OCI-M2 (cell line): Measurements from ENCODE around the gene ITGB6.

Experiments used
- DNase-seq: peaks from one replicate; lab custom pipeline; 2025; ENCODE audit not compliant: unreplicated experiment; lab: John Stamatoyannopoulos, UW

Gene ITGB6

GRCh38 chr2:160221391-160222276 is 21.6 kb upstream of the ITGB6 start:
- DNase-seq = no peak

GRCh38 chr2:160220545-160221009 is 20.5 kb upstream of the ITGB6 start:
- no peak for DNase-seq

GRCh38 chr2:160220026-160220425 is 20.0 kb upstream of the ITGB6 start:
- DNase-seq = no peak

- no peak for DNase-seq
Observed at GRCh38 chr2:160214461-160215445, 14.7 kb upstream of the ITGB6 start.

- no peak for DNase-seq
Observed at GRCh38 chr2:160213511-160213910, 13.4 kb upstream of the ITGB6 start.

- no peak for DNase-seq
Observed at GRCh38 chr2:160210599-160211138, 10.6 kb upstream of the ITGB6 start.

GRCh38 chr2:160209516-160209856 is 9.4 kb upstream of the ITGB6 start:
- DNase-seq = no peak

- DNase-seq = no peak
Observed at GRCh38 chr2:160208655-160209515, 8.8 kb upstream of the ITGB6 start.

GRCh38 chr2:160207804-160208654 is 8.0 kb upstream of the ITGB6 start:
- DNase-seq = no peak

- no peak for DNase-seq
Observed at GRCh38 chr2:160207271-160207670, 7.2 kb upstream of the ITGB6 start.

GRCh38 chr2:160206436-160206835 is 6.4 kb upstream of the ITGB6 start:
- DNase-seq = no peak

GRCh38 chr2:160205505-160205904 is 5.4 kb upstream of the ITGB6 start:
- no peak for DNase-seq

- no peak for DNase-seq
Observed at GRCh38 chr2:160203422-160203821, 3.4 kb upstream of the ITGB6 start.

GRCh38 chr2:160203007-160203406 is 2.9 kb upstream of the ITGB6 start:
- no peak for DNase-seq

- DNase-seq = no peak
Observed at GRCh38 chr2:160201849-160202539, 1.9 kb upstream of the ITGB6 start.

GRCh38 chr2:160200921-160201320 is 849 bp upstream of the ITGB6 start:
- DNase-seq = no peak

- no peak for DNase-seq
Observed at GRCh38 chr2:160199053-160199452, 1.0 kb downstream of the ITGB6 start.

- DNase-seq = no peak
Observed at GRCh38 chr2:160197587-160197986, 2.5 kb downstream of the ITGB6 start.

- DNase-seq = no peak
Observed at GRCh38 chr2:160194946-160195345, 5.1 kb downstream of the ITGB6 start.
